Gastrocnemius medialis (tissue), 4 donors: ENCODE data around the gene RFNG.
"Not testable (repeated sequence)": the region's sequence is repeated elsewhere in the genome, so short reads cannot be mapped to it uniquely, and the experiment has no call there.

ENCODE experiments used
- CTCF ChIP-seq, 5 experiments: fragments of 450-650 bp in 3 of 5; fragments of 200-600 bp in 2 of 5; sonication (generic) in 2 of 5; IDR thresholded peaks in 4 of 5; conservative IDR thresholded peaks in 1 of 5; 1 replicate in 4 of 5; 2 replicates in 1 of 5; pipeline ENCODE4 v1.5.1; 2016 to 2019; ENCODE audit warnings: antibody characterized with exemption in 5 of 5, mild to moderate bottlenecking in 3 of 5, moderate library complexity in 3 of 5
- POLR2A ChIP-seq, 2 donors: fragments of 450-650 bp; IDR thresholded peaks; one replicate each; pipeline ENCODE4 v1.6.1; 2017; ENCODE audit warnings: antibody characterized with exemption in 2 of 2, mild to moderate bottlenecking in 2 of 2, moderate library complexity in 2 of 2

DNA sequence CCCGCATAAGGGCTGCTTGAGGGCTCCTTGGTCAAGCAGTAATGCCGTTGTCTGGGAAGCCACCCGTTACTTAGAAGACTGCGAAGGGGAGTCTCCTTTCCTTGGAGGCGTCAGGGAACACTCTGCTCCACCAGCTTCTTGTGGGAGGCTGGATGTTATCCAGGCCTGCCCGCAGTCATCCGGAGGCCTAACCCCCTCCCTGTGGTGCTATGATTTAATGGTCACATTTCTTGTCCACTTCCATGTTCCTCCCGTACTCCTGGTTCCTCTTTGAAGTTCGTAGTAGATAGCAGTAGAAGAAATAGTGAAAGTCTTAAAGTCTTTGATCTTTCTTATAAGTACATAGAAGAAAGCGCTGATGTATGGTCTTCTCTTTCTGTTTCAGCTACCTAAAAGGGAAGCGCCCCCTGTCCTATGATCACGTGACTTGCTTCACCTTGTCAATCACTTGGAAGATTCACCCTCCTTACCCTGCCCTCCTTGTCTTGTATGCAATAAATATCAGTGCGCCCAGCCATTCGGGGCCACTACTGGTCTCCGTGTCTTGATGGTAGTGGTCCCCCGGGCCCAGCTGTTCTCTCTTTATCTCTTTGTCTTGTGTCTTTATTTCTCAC lies 12.7 kb downstream of the RFNG start:
- not testable (repeated sequence) for TF ChIP-seq CTCF (IDR thresholded peaks at IDR 0.05 in 4 of 5, conservative IDR thresholded peaks at IDR 0.05 in 1 of 5); POLR2A (IDR thresholded peaks at IDR 0.05)
